Embryonic facial prominence (tissue), 1 donor: ENCODE data around the gene ZNF513.
"Not testable (repeated sequence)": the region's sequence is repeated elsewhere in the genome, so short reads cannot be mapped to it uniquely, and the experiment has no call there.

Experiments
- DNase-seq: peaks from one replicate; pipeline ENCODE4 v3.0.0-alpha.2; 2016; ENCODE audit errors: extremely low spot score

ZNF513 gene

DNA sequence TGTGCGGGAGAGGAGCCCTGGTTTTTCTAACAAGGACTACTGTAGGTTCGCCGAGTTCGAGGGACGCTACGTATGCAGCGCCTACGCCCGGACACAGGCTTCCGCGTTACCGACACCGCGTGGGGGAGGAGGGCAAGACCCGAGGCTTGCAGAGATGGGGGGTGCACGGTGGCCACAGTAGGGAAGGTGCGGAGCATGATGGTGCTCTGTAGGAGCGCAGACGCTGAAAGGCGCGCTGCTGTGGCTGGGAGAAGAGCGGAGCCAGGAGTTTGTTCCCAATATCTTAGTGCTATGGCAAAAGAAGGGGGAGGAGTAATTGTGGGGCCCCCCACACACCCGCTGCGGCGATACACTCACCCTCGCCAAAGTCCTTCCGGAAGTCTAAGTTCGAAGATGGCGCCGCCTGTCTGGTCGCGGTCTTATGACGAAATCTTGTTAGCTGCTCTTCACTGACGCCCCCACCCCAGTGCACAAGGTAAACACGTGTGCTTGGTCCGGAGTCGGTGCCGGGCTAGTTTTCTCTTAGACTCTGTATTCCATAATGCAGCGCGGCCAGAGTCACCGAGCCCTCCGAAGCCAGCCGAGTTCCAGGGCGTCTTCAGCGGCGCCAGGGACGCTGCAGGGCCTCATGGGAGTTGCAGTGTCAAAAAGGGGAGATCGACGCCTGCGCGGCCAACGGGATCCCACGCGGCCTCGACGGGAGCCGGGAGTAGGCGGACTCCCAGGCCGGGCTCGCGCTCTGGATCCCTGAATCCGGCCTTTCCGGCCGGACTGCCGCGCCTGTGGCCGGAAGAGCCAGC lies 24.0 kb downstream of the ZNF513 start, which contains the start of gene GTF3C2:
Gene GTF3C2 (minus strand): TSS at position 383 of the 800 bp plus-strand sequence. CDS start 13,210 bp downstream, outside the sequence.
- peak; percentile 94 for DNase-seq

DNA sequence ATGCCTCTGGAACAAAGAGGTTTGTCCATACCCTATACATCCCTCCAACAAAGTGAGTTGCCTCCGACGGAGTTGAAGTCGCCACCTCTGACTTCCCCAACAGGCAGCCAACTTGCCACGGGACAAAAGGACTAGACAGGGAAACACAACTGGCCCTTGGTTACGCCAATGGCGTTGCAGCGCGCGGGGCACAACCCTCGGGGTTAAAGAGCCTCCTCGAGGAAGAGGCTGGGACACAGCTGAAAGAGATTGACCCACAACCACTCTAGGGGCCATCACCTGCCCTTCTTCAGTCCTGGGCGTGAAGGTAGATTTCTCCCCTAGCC lies 24.5 kb downstream of the ZNF513 start:
- DNase-seq = no peak

DNA sequence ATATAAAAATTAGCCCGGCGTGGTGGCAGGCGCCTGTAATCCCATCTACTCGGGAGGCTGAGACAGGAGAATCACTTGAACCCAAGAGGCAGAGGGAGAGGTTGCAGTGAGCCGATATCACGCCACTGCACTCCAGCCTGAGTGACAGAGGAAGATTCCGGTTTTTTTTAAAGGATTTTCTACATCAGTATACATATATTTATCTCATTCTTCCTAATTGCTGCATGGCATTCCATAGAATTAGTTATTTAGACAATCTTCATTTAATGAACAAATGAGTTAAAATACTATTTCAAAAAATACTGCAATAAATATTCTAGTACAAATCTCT lies 26.0 kb downstream of the ZNF513 start:
- no peak for DNase-seq

DNA sequence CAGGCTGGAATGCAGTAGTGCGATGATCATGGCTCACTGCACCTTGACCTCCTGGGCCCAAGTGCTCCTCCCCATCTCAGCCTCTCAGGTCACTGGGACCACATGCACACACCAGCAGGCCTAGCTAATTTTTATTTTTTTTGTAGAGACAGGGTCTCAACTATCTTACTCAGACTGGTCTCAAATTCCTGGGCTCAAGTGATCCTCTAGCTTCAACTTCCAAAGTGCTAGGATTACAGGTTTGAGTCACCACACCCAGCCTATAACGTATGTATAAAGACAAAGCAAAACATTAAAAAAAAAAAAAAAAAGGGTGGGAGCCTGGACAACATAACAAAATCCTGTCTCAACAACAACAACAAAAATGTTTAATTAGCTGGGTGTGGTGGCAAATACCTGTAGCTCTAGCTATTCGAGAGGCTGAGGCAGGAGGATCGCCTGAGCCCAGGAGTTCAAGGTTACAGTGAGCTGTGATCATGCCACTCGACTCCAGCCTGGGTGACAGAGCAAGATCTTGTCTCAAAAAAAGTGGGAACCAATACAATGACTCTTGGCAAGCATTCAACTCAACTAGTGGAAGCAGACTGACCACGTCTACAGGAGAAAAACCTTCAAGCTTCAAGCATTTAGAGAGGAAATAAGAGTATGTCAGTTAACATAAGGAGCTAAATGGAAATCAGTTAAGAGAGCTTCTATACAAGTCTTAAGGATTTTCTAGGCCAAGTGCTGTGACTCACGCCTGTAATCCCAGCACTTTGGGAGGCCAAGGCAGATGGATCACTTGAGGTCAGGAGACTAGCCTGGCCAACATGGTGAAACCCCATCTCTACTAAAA lies 26.6 kb downstream of the ZNF513 start:
- DNase-seq = no peak

DNA sequence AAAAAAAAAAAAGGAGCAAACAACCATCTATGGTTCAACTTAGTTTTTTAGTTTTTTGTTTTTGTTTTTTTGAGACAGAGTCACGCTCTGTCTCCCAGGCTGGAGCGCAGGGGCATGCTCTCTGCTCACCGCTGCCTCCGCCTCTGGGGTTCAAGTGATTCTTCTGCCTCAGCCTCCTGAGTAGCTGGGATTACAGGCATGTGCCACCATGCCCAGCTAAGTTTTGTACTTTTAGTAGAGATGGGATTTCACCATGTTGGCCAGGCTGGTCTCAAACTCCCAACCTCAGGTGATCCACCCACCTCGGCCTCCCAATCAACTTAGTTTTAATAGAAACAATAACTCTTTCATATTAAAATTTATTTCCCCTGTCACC lies 27.2 kb downstream of the ZNF513 start:
- DNase-seq = not testable (repeated sequence)

DNA sequence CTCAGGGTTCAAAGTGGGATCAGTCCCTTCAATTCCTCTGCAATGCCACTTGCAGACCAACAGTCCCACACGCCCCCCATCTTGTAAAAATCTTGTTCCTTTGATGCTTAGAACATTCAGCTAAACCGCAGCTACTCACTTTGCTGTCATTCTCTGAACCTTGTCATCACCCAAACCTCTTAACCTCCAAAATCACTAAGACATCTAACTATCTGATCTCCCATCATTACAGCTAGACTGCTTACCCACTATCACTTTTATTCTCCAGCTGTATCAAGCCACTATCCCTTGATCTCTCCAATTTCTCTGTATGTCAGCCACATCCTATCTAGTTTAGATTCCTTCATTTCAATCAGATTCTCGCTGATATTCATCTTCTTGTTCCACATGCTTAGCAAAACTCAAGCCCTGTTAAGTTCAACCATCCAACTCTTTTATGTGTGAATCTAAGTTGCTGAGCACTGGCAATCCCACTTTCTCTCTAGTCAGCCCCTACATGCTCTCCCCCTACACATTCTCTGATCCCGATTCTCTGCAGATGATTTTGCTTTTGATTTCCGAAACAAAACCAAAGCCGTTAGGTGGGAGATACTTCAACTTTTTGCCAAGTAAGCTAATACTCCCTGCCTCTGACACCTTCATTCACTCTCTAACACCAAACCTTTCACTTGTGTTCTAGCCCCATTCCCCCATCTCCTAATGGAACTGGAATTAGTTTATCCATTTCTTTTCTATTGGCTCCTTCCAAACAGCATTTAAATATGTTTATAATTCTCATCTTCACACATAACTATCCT lies 28.5 kb downstream of the ZNF513 start:
- DNase-seq = no peak

DNA sequence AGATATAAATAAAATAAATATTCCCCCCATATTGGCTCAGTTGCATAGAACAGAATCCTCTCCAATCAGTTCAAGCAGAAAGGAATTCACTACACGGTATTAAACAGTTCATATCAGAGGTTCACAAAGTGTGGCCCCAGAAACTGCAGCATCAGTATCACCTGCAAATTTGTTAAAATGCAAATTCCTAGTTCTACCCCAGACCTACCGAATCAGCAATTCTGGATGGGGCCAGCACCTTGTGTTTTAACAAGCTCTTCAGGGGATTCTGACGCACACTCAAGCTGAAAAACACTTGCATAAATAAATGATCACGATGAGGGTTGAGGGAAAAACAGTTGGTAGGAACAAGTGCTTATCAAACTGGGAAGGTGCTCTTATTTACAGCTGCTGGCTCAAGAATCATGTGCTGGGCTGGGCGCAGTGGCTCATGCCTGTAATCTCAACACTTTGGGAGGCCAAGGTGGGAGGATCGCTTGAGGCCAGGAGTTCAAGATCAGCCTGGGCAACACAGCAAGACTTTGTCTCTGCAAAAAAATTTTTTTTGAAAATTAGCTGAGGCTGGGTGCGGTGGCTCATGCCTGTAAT lies 30.3 kb downstream of the ZNF513 start:
- no peak for DNase-seq

DNA sequence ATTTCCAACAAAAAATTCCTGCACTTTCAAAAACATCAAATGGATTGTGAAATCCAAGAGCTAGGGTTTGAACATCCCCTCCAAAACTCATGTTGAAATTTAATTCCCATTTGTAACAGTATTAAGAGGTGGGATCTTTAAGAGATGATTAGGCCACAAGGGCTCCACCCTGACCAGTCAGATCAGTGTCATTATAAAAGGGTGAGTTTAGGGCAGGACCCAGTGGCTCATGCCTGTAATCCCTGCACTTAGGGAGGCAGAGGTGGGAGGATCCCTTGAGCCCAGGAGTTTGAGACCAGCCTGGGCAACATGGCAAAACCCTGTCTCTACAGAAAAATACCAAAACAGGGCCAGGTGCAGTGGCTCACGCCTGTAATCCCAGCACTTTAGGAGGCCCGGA lies 32.9 kb downstream of the ZNF513 start:
- no peak for DNase-seq

DNA sequence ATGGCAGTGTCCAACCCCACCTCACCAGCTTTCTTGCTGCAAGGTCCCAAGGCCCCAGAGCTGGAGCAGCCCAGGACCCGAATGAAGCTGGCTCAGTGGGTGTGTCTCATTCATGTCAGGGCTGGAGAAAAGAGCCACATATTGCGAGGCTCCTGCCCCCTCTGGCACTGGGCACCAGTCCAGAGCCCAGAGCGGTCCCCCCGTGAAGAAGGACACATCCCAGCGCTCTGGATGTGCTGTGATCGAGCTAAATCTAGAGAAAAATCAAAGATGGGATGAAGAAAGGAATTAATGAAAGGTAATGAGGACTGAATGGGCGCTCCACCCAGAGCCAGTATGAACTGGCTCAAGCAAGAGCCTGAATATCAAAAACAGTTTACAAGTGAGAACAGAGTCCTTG lies 44.4 kb downstream of the ZNF513 start:
- DNase-seq = no peak

DNA sequence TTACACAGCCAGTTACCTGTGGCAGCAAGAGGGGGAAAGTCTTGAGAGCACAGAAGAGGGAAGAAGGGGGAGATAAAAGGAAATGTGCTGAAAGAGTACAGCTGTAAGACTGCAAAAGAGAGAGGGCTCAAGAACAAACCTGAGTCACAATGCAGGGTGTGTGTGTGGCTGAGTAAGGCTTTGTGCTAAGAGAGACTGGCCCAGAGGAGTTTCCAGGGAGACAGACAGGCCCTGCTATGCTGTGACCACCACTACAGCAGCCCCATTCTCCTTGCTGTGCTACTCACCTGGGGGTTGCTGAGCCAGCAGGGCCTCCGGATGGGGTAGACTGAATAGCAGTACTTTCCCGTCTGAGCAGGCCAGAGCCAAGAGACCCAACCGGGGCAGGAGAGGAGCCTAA lies 45.2 kb downstream of the ZNF513 start:
- DNase-seq = no peak
